HepG2 (cell line): ENCODE data around the gene LEMD2. TPM values are rescaled to one million over a fixed set of nuclear protein-coding genes. Genes with fewer than 3 reads are reported as not detected.

ENCODE experiments used
- ARID2 ChIP-seq: sonication (generic); formaldehyde crosslinking; IDR thresholded peaks from 2 replicates; pipeline ENCODE4 v1.8.1; 2022; ENCODE audit warnings: mild to moderate bottlenecking, missing genetic modification reagents, borderline replicate concordance
- EP300 ChIP-seq, 3 experiments: sonication (generic) in 1 of 3; formaldehyde crosslinking in 1 of 3; IDR thresholded peaks; 2 replicates each; pipeline versions ENCODE4 v1.5.1 to v1.6.1; 2011 to 2020; ENCODE audit warnings: low read depth in 2 of 3, low read length in 2 of 3, borderline replicate concordance in 1 of 3, improper control_type of control experiment in 1 of 3, mild to moderate bottlenecking in 1 of 3, missing genetic modification reagents in 1 of 3, moderate library complexity in 1 of 3
- FOXO1 ChIP-seq: sonication (generic); formaldehyde crosslinking; IDR thresholded peaks from 2 replicates; pipeline ENCODE4 v1.4.0; 2020; ENCODE audit warnings: missing genetic modification reagents
- HIC2 ChIP-seq: sonication (generic); formaldehyde crosslinking; IDR thresholded peaks from 2 replicates; pipeline ENCODE4 v1.9.0; 2022; ENCODE audit warnings: low read depth, missing genetic modification reagents
- MYNN ChIP-seq: sonication (generic); formaldehyde crosslinking; IDR thresholded peaks from 2 replicates; pipeline ENCODE4 v1.4.0; 2020; ENCODE audit warnings: mild to moderate bottlenecking, low read depth, missing genetic modification reagents
- NFKBIZ ChIP-seq: IDR thresholded peaks from 2 replicates; pipeline ENCODE4 v1.6.1; 2018; ENCODE audit warnings: missing genetic modification reagents, missing compliant biosample characterization
- PAF1 ChIP-seq: IDR thresholded peaks from 2 replicates; pipeline ENCODE4 v1.6.1; 2016; ENCODE audit warnings: missing genetic modification reagents, missing compliant biosample characterization
- REST ChIP-seq, 2 experiments: IDR thresholded peaks; 2 replicates each; pipeline ENCODE4 v1.6.1; 2011 to 2012; ENCODE audit warnings: low read length in 2 of 2, borderline replicate concordance in 1 of 2, low read depth in 1 of 2, mild to moderate bottlenecking in 1 of 2, moderate library complexity in 1 of 2
- SMAD3 ChIP-seq: sonication (generic); formaldehyde crosslinking; IDR thresholded peaks from 2 replicates; pipeline ENCODE4 v1.4.0; 2020; ENCODE audit warnings: missing genetic modification reagents
- ZFP91 ChIP-seq: sonication (generic); formaldehyde crosslinking; IDR thresholded peaks from 2 replicates; pipeline ENCODE4 v1.9.0; 2022; ENCODE audit warnings: missing genetic modification reagents, mild to moderate bottlenecking, borderline replicate concordance
- ZMYM3 ChIP-seq: sonication (generic); formaldehyde crosslinking; IDR thresholded peaks from 2 replicates; pipeline ENCODE4 v1.5.1; 2020; ENCODE audit warnings: mild to moderate bottlenecking, missing genetic modification reagents
- ZNF292 ChIP-seq: sonication (generic); formaldehyde crosslinking; IDR thresholded peaks from 2 replicates; pipeline ENCODE4 v1.8.1; 2022; ENCODE audit warnings: mild to moderate bottlenecking, low read depth, missing genetic modification reagents, borderline replicate concordance
- ZNF431 ChIP-seq: sonication (generic); formaldehyde crosslinking; IDR thresholded peaks from 2 replicates; pipeline ENCODE4 v1.9.0; 2022; ENCODE audit warnings: missing genetic modification reagents, low read depth, mild to moderate bottlenecking, borderline replicate concordance
- ZNF598 ChIP-seq: sonication (generic); formaldehyde crosslinking; IDR thresholded peaks from 2 replicates; pipeline ENCODE4 v1.5.1; 2020; ENCODE audit warnings: mild to moderate bottlenecking, missing genetic modification reagents, borderline replicate concordance
- polyA plus RNA-seq, 8 experiments: library from polyadenylated mRNA; depleted of rRNA in 3 of 8; stranded (reverse) in 7 of 8; unstranded in 1 of 8; fragments of >200 nt; fragmentation: Illumina TruSeq in 4 of 8; extraction: Trizol in 4 of 8; gene quantifications; 2 replicates each; pipeline versions ENCODE4 v1.2.1 to v1.2.3, GENCODE V29; 2011 to 2016; ENCODE audit warnings: low read depth in 4 of 8, missing spikeins in 1 of 8, mixed read lengths in 1 of 8; ENCODE audit not compliant: insufficient read depth in 1 of 8
- total RNA-seq, 5 experiments: library from RNA; depleted of rRNA; stranded (reverse); fragments of >200 nt; fragmentation: Illumina TruSeq; extraction: Trizol; gene quantifications; 2 replicates each; pipeline ENCODE4 v1.2.3, GENCODE V29; 2016; ENCODE audit warnings: low read depth in 1 of 5
- TF ChIP-seq, protein P1 (sequence below), 2 experiments: sonication (generic) in 1 of 2; formaldehyde crosslinking in 1 of 2; IDR thresholded peaks; 2 replicates each; pipeline versions ENCODE4 v1.6.1 to v1.9.0; 2014 to 2022; ENCODE audit warnings: antibody characterized with exemption in 1 of 2, borderline replicate concordance in 1 of 2, inconsistent platforms in 1 of 2, low read depth in 1 of 2, missing genetic modification reagents in 1 of 2

The LEMD2 gene
- total and polyA plus RNA-seq, 2 of the 13 experiments (the other 11 are each of a cell fraction or from before 2014, with no cell fraction given), result 45.2 to 62.9 TPM

GRCh38 chr6:33812669-33813068 lies 23.7 kb upstream of the LEMD2 start (continued):
- peak; percentile 54; the same call in 1 of the 2 replicates for TF ChIP-seq ZNF598 (CRISPR knock-in tag)
- TF ChIP-seq PAF1, result no peak
- TF ChIP-seq EP300 (IDR thresholded peaks at IDR 0.05; ENCODE audit: low read depth in 2 of 2, low read length in 2 of 2), result no peak
- no peak for TF ChIP-seq EP300 (CRISPR knock-in tag; IDR thresholded peaks at IDR 0.05; ENCODE audit: borderline replicate concordance)
- TF ChIP-seq SMAD3, result peak; percentile 96
- TF ChIP-seq ZMYM3 (CRISPR knock-in tag), result no peak
- no peak for TF ChIP-seq ZNF292 (CRISPR knock-in tag)
- TF ChIP-seq MYNN (CRISPR knock-in tag), result peak; percentile 84; the same call in 1 of the 2 replicates
- TF ChIP-seq REST (IDR thresholded peaks at IDR 0.05; ENCODE audit: borderline replicate concordance in 1 of 2, low read depth in 1 of 2, low read length in 2 of 2), result peak; percentile 99 to 100
- peak; percentile 64 for TF ChIP-seq FOXO1 (CRISPR knock-in tag)
- TF ChIP-seq ZFP91 (CRISPR knock-in tag), result no peak
- TF ChIP-seq NFKBIZ (CRISPR knock-in tag), result peak; percentile 74; the same call in 1 of the 2 replicates
- no peak for TF ChIP-seq HIC2 (CRISPR knock-in tag)
- TF ChIP-seq ZNF431 (CRISPR knock-in tag), result peak; percentile 72; the same call in 1 of the 2 replicates
- TF ChIP-seq ARID2 (CRISPR knock-in tag), result no peak
- TF ChIP-seq, protein P1, sequence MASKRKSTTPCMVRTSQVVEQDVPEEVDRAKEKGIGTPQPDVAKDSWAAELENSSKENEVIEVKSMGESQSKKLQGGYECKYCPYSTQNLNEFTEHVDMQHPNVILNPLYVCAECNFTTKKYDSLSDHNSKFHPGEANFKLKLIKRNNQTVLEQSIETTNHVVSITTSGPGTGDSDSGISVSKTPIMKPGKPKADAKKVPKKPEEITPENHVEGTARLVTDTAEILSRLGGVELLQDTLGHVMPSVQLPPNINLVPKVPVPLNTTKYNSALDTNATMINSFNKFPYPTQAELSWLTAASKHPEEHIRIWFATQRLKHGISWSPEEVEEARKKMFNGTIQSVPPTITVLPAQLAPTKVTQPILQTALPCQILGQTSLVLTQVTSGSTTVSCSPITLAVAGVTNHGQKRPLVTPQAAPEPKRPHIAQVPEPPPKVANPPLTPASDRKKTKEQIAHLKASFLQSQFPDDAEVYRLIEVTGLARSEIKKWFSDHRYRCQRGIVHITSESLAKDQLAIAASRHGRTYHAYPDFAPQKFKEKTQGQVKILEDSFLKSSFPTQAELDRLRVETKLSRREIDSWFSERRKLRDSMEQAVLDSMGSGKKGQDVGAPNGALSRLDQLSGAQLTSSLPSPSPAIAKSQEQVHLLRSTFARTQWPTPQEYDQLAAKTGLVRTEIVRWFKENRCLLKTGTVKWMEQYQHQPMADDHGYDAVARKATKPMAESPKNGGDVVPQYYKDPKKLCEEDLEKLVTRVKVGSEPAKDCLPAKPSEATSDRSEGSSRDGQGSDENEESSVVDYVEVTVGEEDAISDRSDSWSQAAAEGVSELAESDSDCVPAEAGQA (IDR thresholded peaks at IDR 0.05; ENCODE audit: low read depth), result no peak
- TF ChIP-seq, protein P1 (CRISPR knock-in tag; IDR thresholded peaks at IDR 0.05; ENCODE audit: borderline replicate concordance), result peak; percentile 89; the same call in 1 of the 2 replicates
